CD14-positive monocyte (primary cell): ENCODE results near the gene MYRF. TPM values are rescaled to one million over a fixed set of nuclear protein-coding genes. Genes with fewer than 3 reads are reported as not detected.

Source experiments
- DNase-seq, 3 donors: peaks; one replicate each; pipeline ENCODE4 v3.0.0-alpha.2; 2011 to 2022
- H2AFZ ChIP-seq: 2 replicates; pipeline ENCODE4 v1.6.0; 2012; ENCODE audit warnings: mild to moderate bottlenecking, low read depth, low read length, inconsistent platforms; ENCODE audit not compliant: insufficient read depth, poor library complexity, severe bottlenecking
- H3K27ac ChIP-seq, 2 donors: 1 replicate in 1 of 2; 2 replicates in 1 of 2; pipeline ENCODE4 v1.5.1; 2012 to 2013; ENCODE audit warnings: low read length in 2 of 2, control low read depth in 1 of 2, inconsistent platforms in 1 of 2, low read depth in 1 of 2, mild to moderate bottlenecking in 1 of 2
- H3K27me3 ChIP-seq, 2 donors: one replicate each; pipeline versions ENCODE4 v1.6.0 to v1.6.1; 2011 to 2013; ENCODE audit warnings: low read length in 2 of 2; ENCODE audit not compliant: control insufficient read depth in 2 of 2, insufficient read depth in 2 of 2
- H3K36me3 ChIP-seq, 2 donors: replicated peaks in 1 of 2; 1 replicate in 1 of 2; 2 replicates in 1 of 2; pipeline versions ENCODE4 v1.5.1 to v1.6.1; 2012 to 2013; ENCODE audit warnings: low read length in 2 of 2, control low read depth in 1 of 2, inconsistent platforms in 1 of 2, mild to moderate bottlenecking in 1 of 2; ENCODE audit not compliant: insufficient read depth in 2 of 2, control insufficient read depth in 1 of 2
- H3K4me1 ChIP-seq, 2 donors: 1 replicate in 1 of 2; 2 replicates in 1 of 2; pipeline versions ENCODE4 v1.5.1 to v1.6.1; 2012 to 2013; ENCODE audit warnings: low read length in 2 of 2, control low read depth in 1 of 2, inconsistent platforms in 1 of 2, mild to moderate bottlenecking in 1 of 2, moderate library complexity in 1 of 2; ENCODE audit not compliant: insufficient read depth in 2 of 2, control insufficient read depth in 1 of 2
- H3K4me2 ChIP-seq: replicated peaks from 2 replicates; pipeline ENCODE3; 2012; ENCODE audit warnings: low read length, moderate library complexity, mild to moderate bottlenecking; ENCODE audit not compliant: poor library complexity, severe bottlenecking; ENCODE audit errors: extremely low read depth
- H3K4me3 ChIP-seq, 3 experiments: fragments of 200-600 bp in 1 of 3; sonication (generic) in 1 of 3; replicated peaks in 1 of 3; 1 replicate in 2 of 3; 2 replicates in 1 of 3; pipeline ENCODE4 v1.5.1; 2011 to 2013; ENCODE audit warnings: low read length in 3 of 3, mild to moderate bottlenecking in 3 of 3, control low read depth in 2 of 3, low read depth in 2 of 3, inconsistent platforms in 1 of 3, moderate library complexity in 1 of 3
- H3K79me2 ChIP-seq: 2 replicates; pipeline ENCODE4 v1.6.0; 2012; ENCODE audit warnings: mild to moderate bottlenecking, control low read depth, inconsistent platforms, low read length, moderate library complexity; ENCODE audit not compliant: insufficient read depth
- H3K9ac ChIP-seq: 2 replicates; pipeline ENCODE4 v1.6.0; 2017; ENCODE audit warnings: low read length, mild to moderate bottlenecking; ENCODE audit not compliant: insufficient read depth, poor library complexity, severe bottlenecking
- H3K9me3 ChIP-seq, 2 donors: replicated peaks in 1 of 2; 1 replicate in 1 of 2; 2 replicates in 1 of 2; pipeline versions ENCODE4 v1.5.1 to v1.6.1; 2012 to 2013; ENCODE audit warnings: low read length in 2 of 2, control low read depth in 1 of 2; ENCODE audit not compliant: control insufficient read depth in 1 of 2, insufficient read depth in 1 of 2
- H4K20me1 ChIP-seq: 2 replicates; pipeline ENCODE4 v1.6.0; 2012; ENCODE audit warnings: mild to moderate bottlenecking, low read length, control low read depth, moderate library complexity; ENCODE audit not compliant: insufficient read depth
- H3K27ac Mint-ChIP-seq, 7 donors: one replicate each; pipeline ENCODE4 v1.8.0; 2020; ENCODE audit warnings: mild to moderate bottlenecking in 7 of 7, mixed read lengths in 7 of 7, moderate library complexity in 6 of 7, inconsistent platforms in 2 of 7
- H3K27me3 Mint-ChIP-seq, 3 donors: one replicate each; pipeline ENCODE4 v1.8.0; 2021 to 2022; ENCODE audit warnings: low read depth in 3 of 3, mild to moderate bottlenecking in 3 of 3, mixed read lengths in 3 of 3, moderate library complexity in 3 of 3, inconsistent platforms in 1 of 3
- H3K36me3 Mint-ChIP-seq, 2 donors: one replicate each; pipeline ENCODE4 v1.8.0; 2020; ENCODE audit warnings: mixed read lengths in 2 of 2, inconsistent platforms in 1 of 2, mild to moderate bottlenecking in 1 of 2
- H3K4me1 Mint-ChIP-seq: one replicate; pipeline ENCODE4 v1.8.0; 2020; ENCODE audit warnings: mild to moderate bottlenecking, mixed read lengths
- H3K4me3 Mint-ChIP-seq, 2 donors: one replicate each; pipeline ENCODE4 v1.8.0; 2020; ENCODE audit warnings: mild to moderate bottlenecking in 2 of 2, mixed read lengths in 2 of 2, moderate library complexity in 1 of 2
- H3K9me3 Mint-ChIP-seq, 7 donors: one replicate each; pipeline ENCODE4 v1.8.0; 2020 to 2022; ENCODE audit warnings: mixed read lengths in 7 of 7, mild to moderate bottlenecking in 6 of 7, moderate library complexity in 6 of 7, inconsistent platforms in 2 of 7
- WGBS: methylation state at CpG from one replicate; pipeline ENCODE4 v1.1.5; 2013; ENCODE audit warnings: missing lambda C conversion rate; ENCODE audit not compliant: insufficient coverage; 5-methylcytosine and 5-hydroxymethylcytosine counted together
- intact Hi-C, 2 donors: fragments of 100-400 bp; cut with micrococcal nuclease; formaldehyde crosslinking; loops; one replicate each; pipeline versions ENCODE4 v1.15.0 to v1.15.1; 2023
- polyA plus RNA-seq, 3 donors: library from polyadenylated mRNA; depleted of rRNA in 1 of 3; unstranded in 2 of 3; stranded (reverse) in 1 of 3; fragments of 300-500 nt in 2 of 3; fragments of >200 nt in 1 of 3; fragmentation: Illumina TruSeq in 2 of 3; gene quantifications; 1 replicate in 2 of 3; 2 replicates in 1 of 3; pipeline ENCODE4 v1.2.3, GENCODE V29; 2012 to 2021
- TF ChIP-seq, protein P1 (sequence below): fragments of 200-600 bp; IDR thresholded peaks from one replicate; pipeline ENCODE4 v1.8.0; 2022; ENCODE audit warnings: antibody characterized with exemption, mild to moderate bottlenecking

The MYRF gene
- polyA plus RNA-seq, 3 donors, result 0.18 to 0.19 TPM; not detected in 1

DNA sequence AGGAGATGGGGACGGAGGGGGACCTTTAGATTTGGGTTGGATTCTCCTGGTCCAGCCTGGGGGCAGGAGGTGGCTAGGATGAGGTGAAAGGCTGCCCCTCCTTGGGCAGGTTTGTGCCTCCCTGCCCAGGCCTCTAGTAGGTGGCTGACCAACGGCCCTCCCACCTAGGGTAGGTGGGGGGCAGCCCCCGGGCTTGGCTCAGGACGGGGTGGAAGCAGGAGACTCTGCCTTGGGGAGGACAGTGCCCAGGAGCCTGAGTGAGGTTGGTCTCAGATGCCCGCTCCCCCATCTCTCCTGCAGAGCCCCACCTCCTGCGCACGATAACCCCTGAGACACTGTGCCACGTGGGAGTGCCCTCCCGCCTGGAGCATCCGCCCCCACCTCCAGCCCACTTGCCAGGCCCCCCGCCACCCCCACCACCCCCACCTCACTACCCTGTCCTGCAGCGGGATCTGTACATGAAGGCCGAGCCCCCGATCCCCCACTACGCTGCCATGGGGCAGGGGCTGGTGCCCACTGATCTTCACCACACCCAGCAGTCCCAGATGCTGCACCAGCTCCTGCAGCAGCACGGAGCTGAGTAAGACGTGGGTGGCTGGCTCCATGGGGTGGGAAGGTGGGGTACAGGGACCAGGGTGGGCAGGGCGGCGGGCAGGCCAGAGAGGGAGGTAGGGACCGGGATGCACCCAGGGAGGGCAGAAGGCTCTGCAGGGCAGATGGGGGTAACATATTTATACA is 17.7 kb downstream of the MYRF start:
- H3K9me3 Mint-ChIP-seq, result no peaks in the 10 kb centered on the region
- no peak for DNase-seq
- WGBS, result 100% methylated on average over 3 of the region's 20 CpGs
- no peak overlapping the region for H3K4me3 Mint-ChIP-seq
- Histone ChIP-seq H3K9me3 (no peaks in the 10 kb centered on the region), H3K4me3 (no peak overlapping the region), H3K27ac (no peak overlapping the region), H3K79me2 (no peaks in the 10 kb centered on the region), H3K36me3 (no peaks in the 10 kb centered on the region), H4K20me1 (no peaks in the 10 kb centered on the region), H3K4me2 (no peak overlapping the region), H3K4me1 (peaks cover 14% of the 10 kb centered on the region in 2 donors), H3K9ac (no peak overlapping the region), H2AFZ (no peak overlapping the region), H3K27me3 (no peaks in the 10 kb centered on the region)
- peaks cover 0 to 4% (median 2%) of the 10 kb centered on the region in 3 donors for H3K27me3 Mint-ChIP-seq
- intact Hi-C loops, result no loop called here
- H3K4me1 Mint-ChIP-seq, result peaks cover 16% of the 10 kb centered on the region
- no peak overlapping the region for H3K27ac Mint-ChIP-seq
- TF ChIP-seq, protein P1, sequence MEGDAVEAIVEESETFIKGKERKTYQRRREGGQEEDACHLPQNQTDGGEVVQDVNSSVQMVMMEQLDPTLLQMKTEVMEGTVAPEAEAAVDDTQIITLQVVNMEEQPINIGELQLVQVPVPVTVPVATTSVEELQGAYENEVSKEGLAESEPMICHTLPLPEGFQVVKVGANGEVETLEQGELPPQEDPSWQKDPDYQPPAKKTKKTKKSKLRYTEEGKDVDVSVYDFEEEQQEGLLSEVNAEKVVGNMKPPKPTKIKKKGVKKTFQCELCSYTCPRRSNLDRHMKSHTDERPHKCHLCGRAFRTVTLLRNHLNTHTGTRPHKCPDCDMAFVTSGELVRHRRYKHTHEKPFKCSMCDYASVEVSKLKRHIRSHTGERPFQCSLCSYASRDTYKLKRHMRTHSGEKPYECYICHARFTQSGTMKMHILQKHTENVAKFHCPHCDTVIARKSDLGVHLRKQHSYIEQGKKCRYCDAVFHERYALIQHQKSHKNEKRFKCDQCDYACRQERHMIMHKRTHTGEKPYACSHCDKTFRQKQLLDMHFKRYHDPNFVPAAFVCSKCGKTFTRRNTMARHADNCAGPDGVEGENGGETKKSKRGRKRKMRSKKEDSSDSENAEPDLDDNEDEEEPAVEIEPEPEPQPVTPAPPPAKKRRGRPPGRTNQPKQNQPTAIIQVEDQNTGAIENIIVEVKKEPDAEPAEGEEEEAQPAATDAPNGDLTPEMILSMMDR, result no peak
- no peaks in the 10 kb centered on the region for H3K36me3 Mint-ChIP-seq

DNA sequence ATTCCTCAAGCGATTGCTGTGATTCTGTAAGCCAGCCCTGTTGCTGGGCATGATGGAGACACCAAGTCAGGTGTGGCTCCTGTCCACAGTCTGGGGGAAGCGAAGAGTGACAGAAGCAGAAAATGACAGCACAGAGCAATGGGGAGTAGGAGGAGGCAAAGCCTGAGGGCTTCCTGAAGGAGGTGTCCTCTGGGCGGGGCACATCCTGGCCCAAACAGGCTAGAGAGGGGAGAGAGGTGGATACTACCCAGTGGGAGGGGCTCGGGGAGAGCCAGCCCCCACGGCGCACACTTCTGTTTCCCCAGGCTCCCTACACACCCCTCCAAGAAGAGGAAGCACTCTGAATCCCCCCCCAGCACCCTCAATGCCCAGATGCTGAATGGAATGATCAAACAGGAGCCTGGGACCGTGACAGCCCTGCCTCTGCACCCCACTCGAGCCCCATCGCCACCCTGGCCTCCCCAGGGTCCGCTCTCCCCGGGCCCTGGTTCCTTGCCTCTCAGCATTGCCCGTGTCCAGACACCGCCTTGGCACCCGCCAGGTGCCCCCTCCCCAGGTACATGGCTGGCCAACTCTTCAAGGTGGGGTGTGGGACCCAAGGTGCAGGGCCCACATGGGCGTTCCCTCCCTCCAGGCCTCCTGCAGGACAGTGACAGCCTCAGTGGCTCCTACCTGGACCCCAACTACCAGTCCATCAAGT is 18.9 kb downstream of the MYRF start:
- Mint-ChIP-seq H3K36me3 (no peaks in the 10 kb centered on the region), H3K4me1 (peaks cover 16% of the 10 kb centered on the region), H3K27me3 (peaks cover 3 to 7% (median 6%) of the 10 kb centered on the region in 3 donors), H3K27ac (peak overlapping the region in 1 of 7 donors; percentile 15), H3K9me3 (no peaks in the 10 kb centered on the region), H3K4me3 (no peak overlapping the region)
- WGBS, result 95% methylated on average over 10 of the region's 15 CpGs
- Histone ChIP-seq H3K9me3 (no peaks in the 10 kb centered on the region), H3K79me2 (no peaks in the 10 kb centered on the region), H4K20me1 (no peaks in the 10 kb centered on the region), H3K36me3 (no peaks in the 10 kb centered on the region), H3K27ac (no peak overlapping the region), H3K27me3 (no peaks in the 10 kb centered on the region), H3K4me2 (no peak overlapping the region), H3K4me3 (no peak overlapping the region), H2AFZ (peak overlapping the region; percentile 29), H3K9ac (no peak overlapping the region), H3K4me1 (peaks cover 14% of the 10 kb centered on the region in 2 donors)
- no peak for DNase-seq
- TF ChIP-seq, protein P1, result no peak
- intact Hi-C loops, result no loop called here
